Endothelial cell (in vitro differentiated cells): Measurements from ENCODE around the gene RXRB. TPM values are rescaled to one million over a fixed set of nuclear protein-coding genes. Genes with fewer than 3 reads are reported as not detected.

Experiments
- DNase-seq: peaks from one replicate; pipeline ENCODE4 v3.0.0; 2021; ENCODE audit warnings: low spot score
- H3K27ac Mint-ChIP-seq: one replicate; pipeline ENCODE4 v1.8.0; 2021; ENCODE audit warnings: mixed read lengths, inconsistent platforms; ENCODE audit not compliant: unreplicated experiment
- H3K27me3 Mint-ChIP-seq: one replicate; pipeline ENCODE4 v1.8.0; 2021; ENCODE audit warnings: mild to moderate bottlenecking, moderate library complexity, mixed read lengths, inconsistent platforms; ENCODE audit not compliant: unreplicated experiment
- H3K36me3 Mint-ChIP-seq: one replicate; pipeline ENCODE4 v1.8.0; 2021; ENCODE audit warnings: mild to moderate bottlenecking, low read depth, mixed read lengths, inconsistent platforms; ENCODE audit not compliant: unreplicated experiment
- H3K4me1 Mint-ChIP-seq: one replicate; pipeline ENCODE4 v1.8.0; 2021; ENCODE audit warnings: mild to moderate bottlenecking, mixed read lengths, inconsistent platforms; ENCODE audit not compliant: unreplicated experiment
- H3K4me3 Mint-ChIP-seq: one replicate; pipeline ENCODE4 v1.8.0; 2021; ENCODE audit warnings: mild to moderate bottlenecking, mixed read lengths, inconsistent platforms; ENCODE audit not compliant: unreplicated experiment
- H3K9me3 Mint-ChIP-seq: one replicate; pipeline ENCODE4 v1.8.0; 2021; ENCODE audit warnings: mixed read lengths, inconsistent platforms; ENCODE audit not compliant: unreplicated experiment
- CTCF ChIP-seq: fragments of 200-600 bp; sonication (generic); IDR thresholded peaks from one replicate; pipeline ENCODE4 v1.5.0; 2021; ENCODE audit warnings: antibody characterized with exemption; ENCODE audit not compliant: unreplicated experiment
- total RNA-seq: library from RNA; stranded (reverse); fragmentation: NEBNext Ultra II Directional; extraction: Animal tissue kit (Norgen Biotek cat#: 25700); gene quantifications from one replicate; pipeline ENCODE4 v1.2.1, GENCODE V29; 2021; ENCODE audit not compliant: unreplicated experiment

Gene RXRB
- total RNA-seq, 1 donor from 2014 or later: 35.8 TPM

- H3K4me3 Mint-ChIP-seq: peak overlapping the region; percentile 49
These were observed 2.9 kb downstream of the RXRB start for GRCh38 chr6:33197431-33198048.

DNA sequence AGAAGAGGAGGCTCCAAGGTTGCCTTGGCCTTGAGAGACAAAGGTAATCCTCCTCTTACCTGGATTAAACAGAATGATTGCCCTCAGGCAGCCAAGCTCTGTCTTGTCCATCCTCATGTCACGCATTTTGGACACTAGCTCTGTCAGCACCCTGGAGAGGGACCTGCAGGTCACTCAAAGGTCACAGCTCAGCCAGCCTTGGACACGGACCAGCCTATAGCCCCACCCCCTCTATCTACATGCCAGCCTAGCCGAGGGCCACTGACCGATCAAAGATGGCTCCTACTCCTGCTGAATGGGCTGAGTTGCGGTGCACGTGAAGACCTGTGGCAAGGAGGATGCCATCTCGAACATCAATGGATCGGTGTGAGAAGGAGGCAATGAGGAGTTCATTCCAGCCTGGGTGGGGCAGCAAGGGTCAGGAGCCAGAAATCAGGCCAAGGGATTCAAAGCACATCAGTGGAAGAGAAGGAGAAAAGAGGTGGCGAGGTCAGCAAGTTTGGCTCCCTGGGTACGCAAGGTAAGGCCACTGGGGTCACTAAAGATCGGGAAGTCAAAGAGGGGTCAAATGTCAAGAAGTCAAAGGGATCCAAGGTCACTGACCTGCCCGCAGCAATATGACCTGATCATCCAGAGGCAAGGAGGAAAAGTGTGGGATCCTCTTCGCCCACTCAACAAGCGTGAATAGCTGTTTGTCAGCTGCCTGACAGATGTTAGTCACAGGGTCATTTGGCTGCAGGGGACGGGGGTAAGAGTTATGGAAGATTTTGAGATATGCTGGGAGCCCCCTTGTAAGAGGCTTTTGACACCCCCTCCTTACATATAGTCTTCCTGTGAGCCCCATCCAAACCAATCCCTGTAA lies 4.9 kb downstream of the RXRB start:
- Mint-ChIP-seq H3K27me3 (peaks cover 19% of the 10 kb centered on the region), H3K9me3 (no peaks in the 10 kb centered on the region), H3K4me3 (peak overlapping the region; percentile 60), H3K36me3 (peaks cover 44% of the 10 kb centered on the region), H3K27ac (peak overlapping the region; percentile 41), H3K4me1 (peaks cover 32% of the 10 kb centered on the region)
- DNase-seq: no peak
- TF ChIP-seq CTCF: no peak

More at GRCh38 chr6:33197431-33198048, 2.9 kb downstream of the RXRB start:
- Mint-ChIP-seq H3K4me1 (peaks cover 36% of the 10 kb centered on the region), H3K36me3 (peaks cover 54% of the 10 kb centered on the region), H3K9me3 (no peaks in the 10 kb centered on the region), H3K27me3 (peaks cover 22% of the 10 kb centered on the region), H3K27ac (no peak overlapping the region)
- peak; percentile 32 for TF ChIP-seq CTCF
- DNase-seq: no peak

DNA sequence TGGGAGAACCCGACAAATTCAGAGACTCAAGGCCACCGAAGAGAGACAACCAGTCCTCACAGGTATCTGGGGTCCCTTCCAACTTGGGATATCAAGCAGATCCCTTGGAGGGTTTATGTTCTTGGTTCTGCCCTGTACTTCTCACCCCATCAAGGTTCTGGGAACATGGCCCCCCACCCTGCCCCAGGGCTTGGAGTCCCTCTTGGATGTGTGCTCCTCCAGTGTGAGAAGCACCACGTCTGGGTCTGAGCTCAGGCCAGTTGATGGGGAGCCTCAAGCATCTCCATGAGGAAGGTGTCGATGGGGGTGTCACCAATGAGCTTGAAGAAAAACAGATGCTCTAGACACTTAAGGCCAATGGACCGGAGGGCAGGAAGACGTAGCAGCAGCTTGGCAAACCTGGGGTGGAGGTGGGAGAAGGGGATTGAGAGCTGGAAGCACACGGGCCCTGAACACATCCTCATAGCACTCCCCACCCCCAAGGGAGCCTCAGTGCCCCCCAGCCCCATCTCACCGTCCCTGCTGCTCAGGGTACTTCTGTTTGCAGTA lies 6.0 kb downstream of the RXRB start:
- Mint-ChIP-seq H3K4me1 (peaks cover 30% of the 10 kb centered on the region), H3K9me3 (no peaks in the 10 kb centered on the region), H3K27ac (no peak overlapping the region), H3K27me3 (peaks cover 17% of the 10 kb centered on the region), H3K36me3 (peaks cover 44% of the 10 kb centered on the region), H3K4me3 (peak overlapping the region; percentile 62)
- no peak for DNase-seq
- no peak for TF ChIP-seq CTCF

GRCh38 chr6:33193619-33194018 lies 6.8 kb downstream of the RXRB start:
- Mint-ChIP-seq H3K4me1 (peaks cover 22% of the 10 kb centered on the region), H3K36me3 (peaks cover 48% of the 10 kb centered on the region), H3K9me3 (no peaks in the 10 kb centered on the region), H3K27me3 (peaks cover 12% of the 10 kb centered on the region), H3K4me3 (peak overlapping the region; percentile 62), H3K27ac (no peak overlapping the region)
- TF ChIP-seq CTCF: no peak
- no peak for DNase-seq
